Thyroid gland (tissue), 4 donors: ENCODE measurements around the gene DNHD1. TPM values are rescaled to one million over a fixed set of nuclear protein-coding genes. Genes with fewer than 3 reads are reported as not detected.

Experiments
- DNase-seq, 2 donors: peaks; one replicate each; pipeline ENCODE4 v3.0.0-alpha.2; 2019
- H3K27ac ChIP-seq, 3 donors: fragments of 200-600 bp; sonication (generic); 1 replicate in 2 of 3; 2 replicates in 1 of 3; pipeline ENCODE4 v1.5.1; 2016 to 2019; ENCODE audit warnings: mild to moderate bottlenecking in 1 of 3, moderate library complexity in 1 of 3
- H3K27me3 ChIP-seq: fragments of 200-600 bp; sonication (generic); one replicate; pipeline ENCODE4 v1.5.1; 2019
- H3K36me3 ChIP-seq, 2 donors: fragments of 200-600 bp; sonication (generic); one replicate each; pipeline ENCODE4 v1.5.1; 2016 to 2019
- H3K4me1 ChIP-seq, 2 donors: fragments of 200-600 bp; sonication (generic); one replicate each; pipeline ENCODE4 v1.5.1; 2017 to 2019
- H3K4me3 ChIP-seq, 3 donors: fragments of 200-600 bp; sonication (generic); replicated peaks in 1 of 3; 1 replicate in 2 of 3; 2 replicates in 1 of 3; pipeline ENCODE4 v1.5.1; 2016; ENCODE audit warnings: mild to moderate bottlenecking in 1 of 3
- H3K9me3 ChIP-seq: fragments of 200-600 bp; sonication (generic); one replicate; pipeline ENCODE4 v1.5.1; 2017
- POLR2A ChIP-seq, 2 donors: fragments of 450-650 bp; IDR thresholded peaks; one replicate each; pipeline ENCODE4 v1.6.1; 2017; ENCODE audit warnings: antibody characterized with exemption in 2 of 2, mild to moderate bottlenecking in 2 of 2, moderate library complexity in 1 of 2
- WGBS, 2 donors: methylation state at CpG; one replicate each; pipeline ENCODE4 v1.1.5; 2017; 5-methylcytosine and 5-hydroxymethylcytosine counted together
- intact Hi-C: fragments of 100-400 bp; cut with DNase I; formaldehyde crosslinking; loops from one replicate; pipeline ENCODE4 v1.15.1; 2023
- total RNA-seq, 4 donors: library from RNA; depleted of rRNA; stranded (reverse); fragments of >200 nt; gene quantifications; one replicate each; pipeline ENCODE4 v1.2.3, GENCODE V29; 2016
- TF ChIP-seq, protein P1 (sequence below), 6 experiments: fragments of 200-600 bp in 3 of 6; fragments of 450-650 bp in 3 of 6; sonication (generic) in 3 of 6; IDR thresholded peaks; one replicate each; pipeline ENCODE4 v1.5.1; 2016 to 2019; ENCODE audit warnings: antibody characterized with exemption in 6 of 6, mild to moderate bottlenecking in 2 of 6, inconsistent platforms in 1 of 6, moderate library complexity in 1 of 6

DNHD1 gene
- total RNA-seq, 4 donors from 2014 or later, result 10.9 to 21.8 (median 14.9) TPM

DNA sequence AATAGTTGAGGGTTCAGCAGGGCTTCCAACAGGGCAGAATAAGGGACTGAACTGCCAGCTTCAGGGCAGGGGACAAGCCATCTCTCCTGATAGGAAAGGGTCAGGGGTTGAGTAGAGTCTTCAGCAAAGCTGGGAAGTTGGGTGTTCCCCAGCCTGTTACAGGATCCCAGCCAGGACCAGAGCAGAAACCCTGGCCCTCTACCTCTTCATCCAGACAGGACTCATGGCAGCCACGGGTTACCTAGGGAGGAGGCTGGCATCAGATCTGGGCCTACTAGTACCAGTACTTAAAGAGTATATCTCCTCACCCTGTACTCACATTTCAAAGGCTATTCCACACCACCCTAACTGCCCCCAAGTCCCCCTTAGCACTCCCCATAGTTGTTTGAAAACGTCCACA, 117.4 kb downstream of the DNHD1 start:
- 76 to 96% methylated on average over 2 of the region's 2 CpGs for WGBS, 2 donors
- TF ChIP-seq, protein P1, sequence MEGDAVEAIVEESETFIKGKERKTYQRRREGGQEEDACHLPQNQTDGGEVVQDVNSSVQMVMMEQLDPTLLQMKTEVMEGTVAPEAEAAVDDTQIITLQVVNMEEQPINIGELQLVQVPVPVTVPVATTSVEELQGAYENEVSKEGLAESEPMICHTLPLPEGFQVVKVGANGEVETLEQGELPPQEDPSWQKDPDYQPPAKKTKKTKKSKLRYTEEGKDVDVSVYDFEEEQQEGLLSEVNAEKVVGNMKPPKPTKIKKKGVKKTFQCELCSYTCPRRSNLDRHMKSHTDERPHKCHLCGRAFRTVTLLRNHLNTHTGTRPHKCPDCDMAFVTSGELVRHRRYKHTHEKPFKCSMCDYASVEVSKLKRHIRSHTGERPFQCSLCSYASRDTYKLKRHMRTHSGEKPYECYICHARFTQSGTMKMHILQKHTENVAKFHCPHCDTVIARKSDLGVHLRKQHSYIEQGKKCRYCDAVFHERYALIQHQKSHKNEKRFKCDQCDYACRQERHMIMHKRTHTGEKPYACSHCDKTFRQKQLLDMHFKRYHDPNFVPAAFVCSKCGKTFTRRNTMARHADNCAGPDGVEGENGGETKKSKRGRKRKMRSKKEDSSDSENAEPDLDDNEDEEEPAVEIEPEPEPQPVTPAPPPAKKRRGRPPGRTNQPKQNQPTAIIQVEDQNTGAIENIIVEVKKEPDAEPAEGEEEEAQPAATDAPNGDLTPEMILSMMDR (IDR thresholded peaks at IDR 0.05), result no peak
- no peak for TF ChIP-seq POLR2A (IDR thresholded peaks at IDR 0.05)
- intact Hi-C loops, result no loop called here
- Histone ChIP-seq H3K36me3 (peaks cover 16 to 28% of the 10 kb centered on the region in 2 donors), H3K4me3 (no peak overlapping the region), H3K27me3 (no peaks in the 10 kb centered on the region), H3K4me1 (peaks cover 21 to 29% of the 10 kb centered on the region in 2 donors), H3K9me3 (no peaks in the 10 kb centered on the region), H3K27ac (no peak overlapping the region)
- no peak for DNase-seq

DNA sequence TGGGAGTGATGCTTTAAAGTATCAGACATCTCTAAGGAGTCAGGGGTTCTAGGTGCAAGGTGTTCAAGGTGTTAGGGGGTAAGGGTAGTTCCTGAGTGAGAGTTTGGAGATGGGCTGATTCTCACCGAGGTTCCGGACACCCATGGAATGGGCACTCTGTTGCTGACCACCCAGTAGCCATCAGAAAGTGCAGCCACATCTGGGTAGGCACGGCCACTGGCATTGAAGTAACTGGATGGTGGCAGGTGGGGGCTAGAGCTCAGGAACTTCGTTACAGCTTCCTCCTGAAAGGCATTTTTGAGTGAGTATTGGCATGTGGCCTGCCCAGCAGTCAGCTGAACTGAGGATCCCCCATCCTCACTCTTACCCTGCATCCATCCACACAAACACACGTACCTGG, 118.0 kb downstream of the DNHD1 start:
- H3K36me3 ChIP-seq, result peaks cover 10 to 22% of the 10 kb centered on the region in 2 donors
- H3K4me3 ChIP-seq, result no peak overlapping the region
- H3K27ac ChIP-seq, result no peak overlapping the region
- no peaks in the 10 kb centered on the region for H3K27me3 ChIP-seq
- WGBS, 2 donors, result 91 to 100% methylated on average over 4 to 5 of the region's 5 CpGs
- intact Hi-C loops, result loop anchor here (5.0 kb wide), 3 partner anchors 67 to 133 kb away; partner anchors contain the start of genes ARFIP2, MRPL17 and TIMM10B
- TF ChIP-seq POLR2A (IDR thresholded peaks at IDR 0.05), result no peak
- TF ChIP-seq, protein P1 (IDR thresholded peaks at IDR 0.05), result no peak
- no peaks in the 10 kb centered on the region for H3K9me3 ChIP-seq
- H3K4me1 ChIP-seq, result peaks cover 27 to 29% of the 10 kb centered on the region in 2 donors
- DNase-seq, result no peak

DNA sequence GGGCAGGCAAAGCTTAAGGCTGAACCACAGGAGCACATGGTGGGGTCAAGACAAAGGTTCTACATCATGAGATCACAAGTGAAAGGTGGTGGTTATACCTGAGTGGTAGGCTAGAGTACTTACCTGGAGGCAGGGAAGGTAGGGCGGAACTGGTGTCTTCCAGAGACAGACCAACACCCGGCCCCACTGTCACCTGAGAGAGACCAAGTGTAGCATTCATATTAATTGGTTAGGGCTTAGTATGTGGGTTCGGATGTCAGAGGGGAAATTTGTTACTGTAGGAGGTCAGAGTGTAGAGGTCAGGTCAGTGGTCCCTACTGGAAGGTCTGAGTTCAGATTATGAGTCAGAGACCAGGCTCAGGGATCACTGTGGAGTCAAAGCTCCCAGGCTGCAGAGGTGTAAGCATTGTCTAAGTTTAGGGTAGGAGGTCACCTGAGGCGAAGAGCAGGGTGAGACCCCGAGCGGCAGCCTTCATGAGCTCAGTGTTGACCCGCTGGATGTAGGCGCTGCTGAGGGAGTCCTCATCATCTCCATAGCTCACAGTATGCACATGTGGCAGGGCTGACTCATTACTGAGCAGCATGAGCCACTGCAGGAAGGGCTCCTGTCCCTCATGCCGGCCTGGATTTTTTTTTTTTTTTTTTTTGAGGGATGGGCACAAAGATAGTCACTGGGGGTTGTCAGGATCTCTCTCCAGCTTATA, 119.0 kb downstream of the DNHD1 start:
- TF ChIP-seq, protein P1 (IDR thresholded peaks at IDR 0.05), result no peak
- TF ChIP-seq POLR2A (IDR thresholded peaks at IDR 0.05), result no peak
- WGBS, 2 donors, result 92 to 97% methylated on average over 8 to 9 of the region's 9 CpGs
- intact Hi-C loops, result loop anchor here (5.0 kb wide), 3 partner anchors 66 to 134 kb away; partner anchors contain the start of genes ARFIP2, MRPL17 and TIMM10B
- Histone ChIP-seq H3K9me3 (no peaks in the 10 kb centered on the region), H3K27ac (no peak overlapping the region), H3K36me3 (peaks cover 0 to 12% of the 10 kb centered on the region in 2 donors), H3K4me3 (no peak overlapping the region), H3K27me3 (no peaks in the 10 kb centered on the region), H3K4me1 (peaks cover 27% of the 10 kb centered on the region in 2 donors)
- DNase-seq, result no peak

DNA sequence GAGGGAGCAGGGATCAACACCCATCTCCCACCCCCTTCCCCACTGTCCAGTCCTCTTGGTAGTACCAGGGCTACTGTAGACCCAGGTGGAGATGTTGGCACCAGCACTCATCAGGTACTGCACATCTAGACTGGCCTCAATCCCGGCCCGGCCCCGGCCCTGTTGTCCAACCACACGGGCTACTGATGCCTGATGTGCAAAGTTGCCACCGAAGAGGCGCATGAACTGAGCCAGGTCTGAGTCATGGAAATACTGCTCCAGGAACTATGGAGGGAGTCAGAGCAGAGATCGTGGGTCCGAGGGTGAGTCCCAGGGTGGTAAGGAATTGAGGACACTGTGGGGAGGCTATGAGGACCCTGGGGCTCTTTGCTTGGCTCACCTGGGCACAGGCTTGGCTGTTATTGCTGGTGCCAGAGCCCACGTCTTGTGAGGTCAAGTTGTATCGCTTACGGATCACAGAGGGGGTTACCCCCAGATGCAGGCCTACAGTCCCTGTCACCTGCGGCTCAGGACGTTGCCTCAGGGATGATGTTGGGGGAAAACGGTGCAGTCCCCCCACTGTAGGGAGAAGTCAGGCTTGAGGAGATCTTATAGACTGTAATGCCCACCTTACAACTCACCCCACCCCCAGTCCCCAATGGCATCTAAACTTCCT, 119.6 kb downstream of the DNHD1 start:
- Histone ChIP-seq H3K27ac (no peak overlapping the region), H3K27me3 (no peaks in the 10 kb centered on the region), H3K4me1 (peaks cover 21 to 22% of the 10 kb centered on the region in 2 donors), H3K36me3 (peaks cover 0 to 9% of the 10 kb centered on the region in 2 donors), H3K9me3 (no peaks in the 10 kb centered on the region), H3K4me3 (no peak overlapping the region)
- no peak for DNase-seq
- TF ChIP-seq POLR2A (IDR thresholded peaks at IDR 0.05), result no peak
- TF ChIP-seq, protein P1 (IDR thresholded peaks at IDR 0.05), result no peak
- intact Hi-C loops, result loop anchor here (5.0 kb wide), 3 partner anchors 66 to 134 kb away; partner anchors contain the start of genes ARFIP2, MRPL17 and TIMM10B
- 93 to 94% methylated on average over 14 of the region's 14 CpGs for WGBS, 2 donors
